SK-N-SH (cell line): ENCODE data around the gene PLCB3. TPM values are rescaled to one million over a fixed set of nuclear protein-coding genes. Genes with fewer than 3 reads are reported as not detected.

ENCODE experiments used
- CTCF ChIA-PET: fragments of 300-600, 350-600 bp; formaldehyde crosslinking; extraction: SDS; loops from one replicate; lab custom pipeline; 2021; lab: Yijun Ruan, JAX
- POLR2A ChIA-PET: fragments of 350-600 bp; sonication (Branson Sonifier 250); formaldehyde crosslinking; extraction: SDS; loops from one replicate; lab custom pipeline; 2020; ENCODE audit warnings: antibody characterized with exemption, inconsistent platforms; lab: Yijun Ruan, JAX
- DNase-seq: peaks from one replicate; pipeline ENCODE4 v3.0.0; 2012
- H2AFZ ChIP-seq: fragments of 200-600 bp; sonication (generic); 2 replicates; pipeline ENCODE4 v1.8.1; 2016; ENCODE audit warnings: antibody characterized with exemption, mild to moderate bottlenecking, low read depth
- H3F3A ChIP-seq: fragments of 200-600 bp; sonication (generic); replicated peaks from 2 replicates; pipeline ENCODE3; 2016; ENCODE audit warnings: antibody characterized with exemption, mild to moderate bottlenecking; ENCODE audit not compliant: insufficient read depth
- H3K27ac ChIP-seq, 2 experiments: fragments of 200-500 bp in 1 of 2; fragments of 200-600 bp in 1 of 2; sonication (Bioruptor generic) in 1 of 2; sonication (generic), shearing (Covaris generic) in 1 of 2; 2 replicates each; pipeline versions ENCODE4 v1.5.1 to v1.6.1; 2014 to 2016; ENCODE audit warnings: low read depth in 2 of 2, inconsistent platforms in 1 of 2, low read length in 1 of 2, mild to moderate bottlenecking in 1 of 2, mixed read lengths in 1 of 2
- H3K27me3 ChIP-seq: fragments of 200-600 bp; sonication (generic), shearing (Covaris generic); 2 replicates; pipeline ENCODE4 v1.6.1; 2016; ENCODE audit warnings: mixed run types; ENCODE audit not compliant: insufficient read depth
- H3K36me3 ChIP-seq, 2 experiments: fragments of 200-500 bp in 1 of 2; fragments of 200-600 bp in 1 of 2; sonication (Bioruptor generic) in 1 of 2; sonication (generic) in 1 of 2; replicated peaks in 1 of 2; 2 replicates each; pipeline versions ENCODE3 to v1.5.1; 2014 to 2016; ENCODE audit warnings: low read length in 1 of 2, mild to moderate bottlenecking in 1 of 2; ENCODE audit not compliant: insufficient read depth in 2 of 2, control insufficient read depth in 1 of 2
- H3K4me1 ChIP-seq, 2 experiments: fragments of 200-500 bp in 1 of 2; fragments of 200-600 bp in 1 of 2; sonication (Bioruptor generic) in 1 of 2; sonication (generic), shearing (Covaris generic) in 1 of 2; 2 replicates each; pipeline versions ENCODE4 v1.5.1 to v1.6.1; 2014 to 2016; ENCODE audit warnings: low read depth in 1 of 2, low read length in 1 of 2, mixed run types in 1 of 2; ENCODE audit not compliant: insufficient read depth in 2 of 2, control insufficient read depth in 1 of 2
- H3K4me2 ChIP-seq: fragments of 200-600 bp; sonication (generic), shearing (Covaris generic); 2 replicates; pipeline ENCODE4 v1.6.1; 2017; ENCODE audit warnings: mixed run types
- H3K4me3 ChIP-seq, 2 experiments: fragments of 200-500 bp in 1 of 2; fragments of 200-600 bp in 1 of 2; sonication (Bioruptor generic) in 1 of 2; sonication (generic), shearing (Covaris generic) in 1 of 2; 2 replicates each; pipeline versions ENCODE4 v1.5.1 to v1.8.1; 2014 to 2016; ENCODE audit warnings: low read depth in 2 of 2, inconsistent platforms in 1 of 2, low read length in 1 of 2, mild to moderate bottlenecking in 1 of 2, mixed read lengths in 1 of 2, moderate library complexity in 1 of 2
- H3K79me2 ChIP-seq: fragments of 200-600 bp; sonication (generic); 2 replicates; pipeline ENCODE4 v1.8.1; 2017; ENCODE audit warnings: mild to moderate bottlenecking; ENCODE audit not compliant: insufficient read depth
- H3K9ac ChIP-seq: fragments of 200-600 bp; sonication (generic); 2 replicates; pipeline ENCODE4 v1.6.1; 2017; ENCODE audit warnings: mixed run types
- H3K9me2 ChIP-seq: fragments of 200-600 bp; sonication (generic); 2 replicates; pipeline ENCODE4 v1.6.1; 2017; ENCODE audit warnings: mixed run types
- H3K9me3 ChIP-seq: fragments of 200-600 bp; sonication (generic); 2 replicates; pipeline ENCODE4 v1.6.1; 2017; ENCODE audit warnings: mixed run types, mild to moderate bottlenecking, moderate library complexity
- H4K20me1 ChIP-seq: fragments of 200-600 bp; sonication (generic); 2 replicates; pipeline ENCODE4 v1.6.1; 2017; ENCODE audit warnings: mild to moderate bottlenecking, mixed run types; ENCODE audit not compliant: insufficient read depth
- FOSL2 ChIP-seq: IDR thresholded peaks from 2 replicates; pipeline ENCODE4 v1.4.0; 2012; ENCODE audit warnings: low read depth, mild to moderate bottlenecking, moderate library complexity, borderline replicate concordance
- FOXJ3 ChIP-seq: sonication (generic); formaldehyde crosslinking; IDR thresholded peaks from 2 replicates; pipeline ENCODE4 v1.5.1; 2020; ENCODE audit warnings: mild to moderate bottlenecking, missing genetic modification reagents
- GATA2 ChIP-seq: sonication (generic); formaldehyde crosslinking; IDR thresholded peaks from 2 replicates; pipeline ENCODE4 v1.5.0; 2020; ENCODE audit warnings: mild to moderate bottlenecking, missing genetic modification reagents
- MXI1 ChIP-seq: IDR thresholded peaks from 2 replicates; pipeline ENCODE4 v1.6.1; 2012; ENCODE audit warnings: mild to moderate bottlenecking, low read depth, low read length, improper control_type of control experiment
- POLR2AphosphoS5 ChIP-seq: IDR thresholded peaks from 2 replicates; pipeline ENCODE4 v1.6.1; 2012; ENCODE audit warnings: low read depth, low read length
- RCOR1 ChIP-seq: fragments of 150-350 bp; IDR thresholded peaks from 2 replicates; pipeline ENCODE4 v1.6.1; 2017; ENCODE audit warnings: antibody characterized with exemption, low read length
- RXRA ChIP-seq: IDR thresholded peaks from 2 replicates; pipeline ENCODE4 v1.4.0; 2012; ENCODE audit warnings: low read depth, mild to moderate bottlenecking, borderline replicate concordance
- TAF1 ChIP-seq: IDR thresholded peaks from 2 replicates; pipeline ENCODE4 v1.6.1; 2012; ENCODE audit warnings: low read depth, mild to moderate bottlenecking, low read length, moderate library complexity, borderline replicate concordance
- TCF12 ChIP-seq: IDR thresholded peaks from 2 replicates; pipeline ENCODE4 v1.4.0; 2012
- ZBTB33 ChIP-seq: IDR thresholded peaks from 2 replicates; pipeline ENCODE4 v1.4.0; 2012; ENCODE audit warnings: low read depth, borderline replicate concordance
- WGBS: methylation state at CpG from one replicate; pipeline ENCODE4 v1.1.6; 2017; ENCODE audit warnings: low lambda C conversion rate; 5-methylcytosine and 5-hydroxymethylcytosine counted together
- polyA plus RNA-seq, 3 experiments: library from polyadenylated mRNA; depleted of rRNA; stranded (reverse); fragments of >200 nt; gene quantifications; 2 replicates each; pipeline ENCODE4 v1.2.3, GENCODE V29; 2012
- TF ChIP-seq, protein P1 (sequence below): IDR thresholded peaks from 2 replicates; pipeline ENCODE4; 2012
- TF ChIP-seq, protein P2 (sequence below): IDR thresholded peaks from 2 replicates; pipeline ENCODE4 v1.4.0; 2012; ENCODE audit warnings: low read depth

The PLCB3 gene
- polyA plus RNA-seq, 1 of the 3 experiments (the other 2 are of a cell fraction) = 30.4 TPM

DNA sequence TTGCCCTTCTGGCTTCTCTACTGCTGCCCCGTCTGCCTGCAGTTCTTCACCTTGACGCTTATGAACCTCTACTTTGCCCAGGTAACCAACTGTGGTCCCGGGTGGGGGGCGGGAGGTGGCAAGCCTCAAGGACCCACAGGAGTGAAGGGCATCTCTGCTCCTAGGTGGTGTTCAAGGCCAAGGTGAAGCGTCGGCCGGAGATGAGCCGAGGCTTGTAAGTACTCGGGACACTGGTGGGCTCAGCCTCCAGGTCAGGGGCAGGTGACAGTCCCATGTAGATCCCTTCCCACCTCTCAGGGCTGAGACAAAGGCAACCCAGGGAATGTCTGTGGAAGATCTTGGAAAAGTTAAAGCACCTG, 35.5 kb downstream of the PLCB3 start (continued):
- TF ChIP-seq ZBTB33 = no peak

- POLR2A ChIA-PET = no interaction called here
- H3K4me3 ChIP-seq = no peak overlapping the region
- H3F3A ChIP-seq = peaks cover 16% of the 10 kb centered on the region
- H2AFZ ChIP-seq = no peak overlapping the region
- no peaks in the 10 kb centered on the region for H3K9me3 ChIP-seq
- DNase-seq = no peak
- 96% methylated on average over 21 of the region's 33 CpGs for WGBS
- no peaks in the 10 kb centered on the region for H4K20me1 ChIP-seq
- no peak overlapping the region for H3K27ac ChIP-seq
- CTCF ChIA-PET = interaction anchor here (1.0 to 12.2 kb wide), 5 partner anchors 16 to 67 kb away, joined by 3 to 196 read pairs (median 7); partner anchors contain the start of genes CATSPERZ, ESRRA, PRDX5 and TRMT112
- peaks cover 0 to 2% of the 10 kb centered on the region in 2 experiments for H3K36me3 ChIP-seq
- TF ChIP-seq, protein P1, sequence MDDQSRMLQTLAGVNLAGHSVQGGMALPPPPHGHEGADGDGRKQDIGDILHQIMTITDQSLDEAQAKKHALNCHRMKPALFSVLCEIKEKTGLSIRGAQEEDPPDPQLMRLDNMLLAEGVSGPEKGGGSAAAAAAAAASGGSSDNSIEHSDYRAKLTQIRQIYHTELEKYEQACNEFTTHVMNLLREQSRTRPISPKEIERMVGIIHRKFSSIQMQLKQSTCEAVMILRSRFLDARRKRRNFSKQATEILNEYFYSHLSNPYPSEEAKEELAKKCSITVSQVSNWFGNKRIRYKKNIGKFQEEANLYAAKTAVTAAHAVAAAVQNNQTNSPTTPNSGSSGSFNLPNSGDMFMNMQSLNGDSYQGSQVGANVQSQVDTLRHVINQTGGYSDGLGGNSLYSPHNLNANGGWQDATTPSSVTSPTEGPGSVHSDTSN = no peak
- TF ChIP-seq, protein P2, sequence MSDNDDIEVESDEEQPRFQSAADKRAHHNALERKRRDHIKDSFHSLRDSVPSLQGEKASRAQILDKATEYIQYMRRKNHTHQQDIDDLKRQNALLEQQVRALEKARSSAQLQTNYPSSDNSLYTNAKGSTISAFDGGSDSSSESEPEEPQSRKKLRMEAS = no peak
- TF ChIP-seq FOXJ3 (CRISPR knock-in tag) (no peak), TCF12 (no peak), RCOR1 (no peak), MXI1 (no peak), POLR2AphosphoS5 (no peak), TAF1 (no peak), GATA2 (CRISPR knock-in tag) (no peak), RXRA (no peak), FOSL2 (no peak)
- TF ChIP-seq, all 33 proteins: peak for 0
- Histone ChIP-seq H3K9ac (no peak overlapping the region), H3K79me2 (peaks cover 23% of the 10 kb centered on the region), H3K4me1 (peaks cover 8 to 32% of the 10 kb centered on the region in 2 experiments; a peak in 2 of 4 replicates), H3K27me3 (peaks cover 15% of the 10 kb centered on the region; the same call in 1 of the 2 replicates), H3K9me2 (no peaks in the 10 kb centered on the region), H3K4me2 (no peak overlapping the region; the same call in 1 of the 2 replicates)
These were observed 36.5 kb downstream of the PLCB3 start for GRCh38 chr11:64287676-64288352.
